A673 (cell line): ENCODE data around the gene VAMP7. TPM values are rescaled to one million over a fixed set of nuclear protein-coding genes. Genes with fewer than 3 reads are reported as not detected.

Experiments
- BruUV-seq: library from RNA; stranded (reverse); fragments of 400-500 nt; replicated peaks from 2 replicates; lab custom pipeline; 2021; lab: Mats Ljungman, UMichigan
- CTCF ChIA-PET: fragments of 300-600 bp; sonication (Branson Sonifier 250); formaldehyde crosslinking; loops from one replicate; lab custom pipeline; 2022; ENCODE audit warnings: antibody characterized with exemption; lab: Charles Lee
- POLR2A ChIA-PET: fragments of 300-600 bp; sonication (Branson Sonifier 250); formaldehyde crosslinking; loops from one replicate; lab custom pipeline; 2022; ENCODE audit warnings: antibody characterized with exemption; ENCODE audit not compliant: low non-redundant PET; lab: Charles Lee
- DNase-seq: peaks from one replicate; pipeline ENCODE4 v3.0.0-alpha.2; 2015; ENCODE audit warnings: low spot score
- H3K27ac ChIP-seq: fragments of 200-600 bp; sonication (generic); 2 replicates; pipeline ENCODE4 v1.5.1; 2016; ENCODE audit warnings: mixed run types, low read depth, mild to moderate bottlenecking, mixed read lengths, antibody characterized with exemption, low read length; ENCODE audit not compliant: poor library complexity, severe bottlenecking
- H3K27me3 ChIP-seq: fragments of 200-600 bp; sonication (generic); replicated peaks from 2 replicates; pipeline ENCODE4 v1.6.1; 2017; ENCODE audit warnings: mixed run types, low read depth, mild to moderate bottlenecking, mixed read lengths, antibody characterized with exemption, low read length; ENCODE audit not compliant: insufficient read depth, poor library complexity
- H3K36me3 ChIP-seq: fragments of 200-600 bp; sonication (generic); 2 replicates; pipeline ENCODE4 v1.6.1; 2016; ENCODE audit warnings: mixed run types, mild to moderate bottlenecking, mixed read lengths, antibody characterized with exemption, low read length; ENCODE audit not compliant: insufficient read depth, poor library complexity, severe bottlenecking
- H3K4me1 ChIP-seq: fragments of 200-600 bp; sonication (generic); 2 replicates; pipeline ENCODE4 v1.6.1; 2017; ENCODE audit warnings: mixed run types, mild to moderate bottlenecking, mixed read lengths, antibody characterized with exemption, low read length; ENCODE audit not compliant: insufficient read depth, poor library complexity, severe bottlenecking
- H3K4me3 ChIP-seq: fragments of 200-600 bp; sonication (generic); 2 replicates; pipeline ENCODE4 v1.5.1; 2016; ENCODE audit warnings: low read depth, mixed run types, mild to moderate bottlenecking, mixed read lengths, low read length; ENCODE audit not compliant: poor library complexity, severe bottlenecking
- H3K9me3 ChIP-seq: fragments of 200-600 bp; sonication (generic); 2 replicates; pipeline ENCODE4 v1.6.1; 2016; ENCODE audit warnings: mixed run types, low read depth, mild to moderate bottlenecking, mixed read lengths, antibody characterized with exemption, low read length; ENCODE audit not compliant: poor library complexity, severe bottlenecking
- EZH2 ChIP-seq: fragments of 200-600 bp; sonication (generic); IDR thresholded peaks from 2 replicates; pipeline ENCODE4 v1.6.1; 2017; ENCODE audit warnings: borderline replicate concordance, low read depth, mild to moderate bottlenecking, mixed read lengths, antibody characterized with exemption, low read length; ENCODE audit not compliant: poor library complexity, severe bottlenecking
- intact Hi-C: fragments of 100-400 bp; cut with micrococcal nuclease; formaldehyde crosslinking; loops from one replicate; pipeline ENCODE4 v1.10.0; 2022; ENCODE audit not compliant: unreplicated experiment
- total RNA-seq: library from RNA; stranded (reverse); gene quantifications from 2 replicates; pipeline ENCODE4 v1.2.3, GENCODE V29; 2021
- TF ChIP-seq, protein P1 (sequence below): fragments of 300-800, 200-600 bp; sonication (generic); conservative IDR thresholded peaks from 2 replicates; pipeline ENCODE4 v1.5.1; 2017; ENCODE audit warnings: low read depth, mild to moderate bottlenecking, antibody characterized with exemption, low read length, moderate library complexity, mixed read lengths

VAMP7 gene
- total RNA-seq, 1 experiment from 2014 or later, result 25.1 TPM

DNA sequence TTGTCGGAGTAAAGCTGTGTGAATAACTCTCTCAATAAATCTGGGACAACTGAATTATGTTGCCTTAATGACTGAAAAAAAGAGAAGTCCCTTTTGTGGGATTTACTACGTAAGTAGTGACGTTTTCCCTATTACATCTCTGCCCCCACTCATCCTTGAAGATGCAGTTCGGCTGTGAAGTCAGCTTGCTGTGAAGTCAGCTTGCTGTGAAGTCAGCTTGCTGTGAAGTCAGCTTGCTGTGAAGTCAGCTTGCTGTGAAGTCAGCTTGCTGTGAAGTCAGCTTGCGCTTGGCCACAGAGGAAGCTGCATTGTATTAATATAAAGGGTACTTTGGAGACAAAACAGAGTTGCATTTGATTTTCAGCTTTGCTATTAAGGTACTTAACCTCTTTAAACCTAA is 8.0 kb upstream of the VAMP7 start:
- no peak for DNase-seq
- intact Hi-C loops, result no loop called here
- BruUV-seq, result no TSS peak
- POLR2A ChIA-PET, result no interaction called here
- CTCF ChIA-PET, result no interaction called here
- no peaks in the 10 kb centered on the region for H3K4me1 ChIP-seq
- no peaks in the 10 kb centered on the region for H3K27me3 ChIP-seq
- no peak overlapping the region for H3K27ac ChIP-seq
- H3K9me3 ChIP-seq, result no peaks in the 10 kb centered on the region
- TF ChIP-seq, protein P1, sequence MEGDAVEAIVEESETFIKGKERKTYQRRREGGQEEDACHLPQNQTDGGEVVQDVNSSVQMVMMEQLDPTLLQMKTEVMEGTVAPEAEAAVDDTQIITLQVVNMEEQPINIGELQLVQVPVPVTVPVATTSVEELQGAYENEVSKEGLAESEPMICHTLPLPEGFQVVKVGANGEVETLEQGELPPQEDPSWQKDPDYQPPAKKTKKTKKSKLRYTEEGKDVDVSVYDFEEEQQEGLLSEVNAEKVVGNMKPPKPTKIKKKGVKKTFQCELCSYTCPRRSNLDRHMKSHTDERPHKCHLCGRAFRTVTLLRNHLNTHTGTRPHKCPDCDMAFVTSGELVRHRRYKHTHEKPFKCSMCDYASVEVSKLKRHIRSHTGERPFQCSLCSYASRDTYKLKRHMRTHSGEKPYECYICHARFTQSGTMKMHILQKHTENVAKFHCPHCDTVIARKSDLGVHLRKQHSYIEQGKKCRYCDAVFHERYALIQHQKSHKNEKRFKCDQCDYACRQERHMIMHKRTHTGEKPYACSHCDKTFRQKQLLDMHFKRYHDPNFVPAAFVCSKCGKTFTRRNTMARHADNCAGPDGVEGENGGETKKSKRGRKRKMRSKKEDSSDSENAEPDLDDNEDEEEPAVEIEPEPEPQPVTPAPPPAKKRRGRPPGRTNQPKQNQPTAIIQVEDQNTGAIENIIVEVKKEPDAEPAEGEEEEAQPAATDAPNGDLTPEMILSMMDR, result no peak
- no peak for TF ChIP-seq EZH2
- H3K36me3 ChIP-seq, result no peaks in the 10 kb centered on the region
- no peak overlapping the region for H3K4me3 ChIP-seq

DNA sequence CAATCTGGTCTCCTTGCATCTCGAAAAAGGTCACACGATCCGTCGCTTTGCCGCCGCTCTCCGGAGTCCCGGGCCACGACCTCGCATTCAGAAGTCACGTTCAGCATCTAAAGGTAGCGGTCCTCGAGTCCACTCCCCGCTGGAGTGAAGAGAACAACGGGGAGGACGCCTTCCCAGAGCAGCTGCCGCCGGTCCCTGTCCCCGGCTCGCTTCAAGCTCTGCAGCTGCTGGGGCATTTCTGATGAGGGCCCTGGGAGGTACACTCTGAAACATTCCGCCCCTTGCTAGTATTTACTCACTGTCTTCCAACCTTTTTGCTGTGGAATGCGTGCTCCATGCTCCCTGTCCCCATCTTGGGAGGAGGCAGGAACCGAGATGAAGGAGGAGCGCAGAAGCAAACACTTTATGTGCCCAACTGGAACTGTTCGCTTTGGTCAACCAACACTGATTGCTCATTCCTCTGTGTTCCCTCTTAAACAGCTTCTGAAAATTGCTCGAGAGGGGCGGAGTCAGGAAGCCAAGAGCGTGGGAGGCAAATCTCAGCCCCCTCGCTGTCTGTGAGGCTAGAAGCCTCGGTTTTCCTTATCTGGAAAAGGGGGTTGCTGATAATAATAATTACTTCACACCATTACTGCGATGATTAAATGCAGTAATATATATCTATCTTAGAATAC is 6.4 kb upstream of the VAMP7 start:
- BruUV-seq, result no TSS peak
- Histone ChIP-seq H3K36me3 (no peaks in the 10 kb centered on the region), H3K27ac (no peak overlapping the region), H3K9me3 (no peaks in the 10 kb centered on the region), H3K4me1 (no peaks in the 10 kb centered on the region), H3K4me3 (no peak overlapping the region), H3K27me3 (no peaks in the 10 kb centered on the region)
- POLR2A ChIA-PET, result no interaction called here
- no peak for DNase-seq
- intact Hi-C loops, result no loop called here
- CTCF ChIA-PET, result no interaction called here
- no peak for TF ChIP-seq EZH2
- TF ChIP-seq, protein P1, result no peak

DNA sequence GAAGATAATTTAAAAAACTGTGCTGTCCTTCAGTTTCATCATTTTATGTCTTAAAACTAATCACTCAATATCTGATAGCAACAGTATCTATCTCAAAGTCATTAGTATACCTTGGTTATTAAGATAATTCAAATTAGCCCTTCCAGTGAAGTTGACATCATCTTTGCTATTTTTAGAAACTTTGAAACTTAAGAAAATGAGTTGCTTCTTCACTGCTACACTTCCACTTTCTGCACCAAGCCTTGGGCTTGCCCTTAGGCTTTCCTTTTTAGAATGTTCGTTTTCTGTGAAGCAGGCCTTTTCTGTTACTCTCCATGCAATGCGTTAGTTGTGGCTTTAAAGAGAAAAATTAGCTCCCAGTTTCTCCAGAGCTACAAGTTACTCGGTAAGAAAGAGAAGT is 4.4 kb upstream of the VAMP7 start:
- ChIA-PET CTCF (no interaction called here), POLR2A (no interaction called here)
- H3K4me1 ChIP-seq, result no peaks in the 10 kb centered on the region
- TF ChIP-seq EZH2, result no peak
- TF ChIP-seq, protein P1, result no peak
- intact Hi-C loops, result no loop called here
- no TSS peak for BruUV-seq
- H3K27ac ChIP-seq, result no peak overlapping the region
- no peaks in the 10 kb centered on the region for H3K27me3 ChIP-seq
- no peaks in the 10 kb centered on the region for H3K9me3 ChIP-seq
- H3K36me3 ChIP-seq, result no peaks in the 10 kb centered on the region
- no peak overlapping the region for H3K4me3 ChIP-seq
- no peak for DNase-seq
